Measurements from ENCODE around the gene ASB2.

The ASB2 gene

DNA sequence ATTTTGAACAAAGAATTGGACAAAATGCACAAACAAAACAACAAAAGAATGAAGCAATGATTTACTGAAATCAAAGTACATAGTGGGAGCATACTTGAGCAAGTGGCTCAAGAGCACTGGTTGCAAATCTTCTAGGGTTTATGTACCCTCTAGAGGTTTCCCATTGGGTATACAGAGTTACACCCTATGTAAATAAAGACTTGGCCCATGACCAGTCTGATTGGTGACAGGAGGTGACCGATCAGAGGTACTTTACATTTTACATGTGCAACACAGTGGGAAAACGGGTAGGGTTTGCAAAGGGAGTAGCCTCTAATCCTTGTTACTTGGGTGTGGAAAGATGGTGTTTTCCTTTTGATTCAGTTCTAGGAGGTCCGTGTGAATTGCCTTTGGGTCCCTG, 59.9 kb downstream of the ASB2 start:
- Histone ChIP-seq H3K27me3 (ENCODE audit: control insufficient read depth, insufficient read depth, low read length) (peaks cover under 1% of the 10 kb centered on the region), H3K9me3 (replicated peaks; ENCODE audit: low read length) (peaks cover 3% of the 10 kb centered on the region), H3K9ac (ENCODE audit: low read depth, low read length) (no peak overlapping the region), H3K36me3 (ENCODE audit: insufficient read depth, low read length) (no peaks in the 10 kb centered on the region), H3K4me2 (ENCODE audit: low read length) (no peak overlapping the region), H3K4me1 (ENCODE audit: control insufficient read depth, insufficient read depth, low read length) (no peaks in the 10 kb centered on the region), H3K4me3 (ENCODE audit: low read length) (no peak overlapping the region)

DNA sequence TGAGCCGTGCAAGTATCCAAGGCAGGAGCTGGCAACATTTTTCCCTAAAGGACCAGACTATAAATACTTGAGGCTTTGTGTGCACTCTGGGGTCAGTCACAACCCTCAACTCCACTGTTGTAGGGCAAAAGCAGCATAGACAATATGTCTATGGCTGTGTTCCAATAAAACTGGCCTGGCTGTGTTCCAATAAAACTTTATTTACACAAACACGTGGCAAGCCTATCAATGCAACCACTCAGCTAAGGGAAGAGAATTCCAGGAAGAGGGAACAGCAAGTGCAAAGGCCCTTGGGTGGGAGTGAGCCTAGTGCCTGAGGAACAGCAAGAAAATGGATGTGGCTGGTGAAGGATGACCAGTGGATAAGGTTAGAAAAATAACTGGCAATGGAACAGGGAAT, 60.6 kb downstream of the ASB2 start:
- Histone ChIP-seq H3K9me3 (replicated peaks; ENCODE audit: low read length) (peaks cover 3% of the 10 kb centered on the region), H3K36me3 (ENCODE audit: insufficient read depth, low read length) (no peaks in the 10 kb centered on the region), H3K27me3 (ENCODE audit: control insufficient read depth, insufficient read depth, low read length) (peaks cover 3% of the 10 kb centered on the region), H3K9ac (ENCODE audit: low read depth, low read length) (no peak overlapping the region), H3K4me2 (ENCODE audit: low read length) (no peak overlapping the region), H3K4me1 (ENCODE audit: control insufficient read depth, insufficient read depth, low read length) (no peaks in the 10 kb centered on the region), H3K4me3 (ENCODE audit: low read length) (no peak overlapping the region)

DNA sequence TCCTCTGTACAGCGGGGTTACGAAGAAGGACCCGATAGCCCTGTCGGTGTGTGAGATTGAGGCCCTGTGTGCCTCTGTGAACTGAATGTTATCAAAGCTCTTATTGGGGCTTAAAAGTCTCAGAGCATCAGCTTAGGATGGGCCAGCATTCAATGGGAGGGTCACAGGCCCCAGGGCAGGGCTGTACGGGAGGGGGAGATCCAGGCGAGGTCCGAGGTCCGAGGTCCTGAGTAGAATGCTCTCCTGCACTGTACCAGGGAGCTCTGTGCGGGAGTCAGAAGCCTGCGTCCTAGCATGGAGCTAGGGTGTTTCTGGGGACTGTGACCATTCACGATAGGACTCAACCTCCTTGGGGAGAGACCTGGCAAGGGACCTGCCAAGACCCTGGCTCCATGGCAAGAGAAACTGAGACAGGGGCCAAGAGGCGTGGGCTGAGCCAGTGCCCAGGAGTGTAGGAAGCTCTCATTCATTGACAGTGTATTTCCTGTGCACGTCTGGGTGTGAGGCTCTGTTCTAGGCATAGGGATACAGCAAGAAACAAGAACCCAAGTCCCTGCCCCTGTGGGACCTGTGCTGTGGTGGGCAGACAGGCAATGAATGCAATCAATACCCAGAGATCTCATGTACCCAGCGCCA, 61.2 kb downstream of the ASB2 start:
- H3K4me1 ChIP-seq (ENCODE audit: control insufficient read depth, insufficient read depth, low read length), result no peaks in the 10 kb centered on the region

DNA sequence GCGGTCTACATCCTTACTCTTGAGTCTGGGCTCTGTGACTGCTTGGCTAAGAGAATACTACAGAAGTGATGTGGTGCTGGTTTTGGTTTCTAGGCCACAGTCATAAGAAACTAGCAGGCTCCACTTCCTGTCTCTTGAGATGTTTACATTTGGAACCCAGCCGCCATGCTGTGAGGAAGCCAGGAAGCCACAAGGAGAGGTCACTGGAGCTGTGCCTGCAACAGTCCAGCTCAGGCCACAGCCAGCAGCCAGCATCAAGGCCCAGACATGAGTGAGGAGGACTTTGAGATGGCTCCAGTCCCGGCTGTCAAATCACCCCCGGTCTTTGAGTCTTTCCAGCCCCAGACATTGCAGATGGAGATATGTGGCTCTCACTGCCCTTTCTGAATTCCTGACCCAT, 62.1 kb downstream of the ASB2 start:
- no peak overlapping the region for H3K4me2 ChIP-seq (ENCODE audit: low read length)
- H3K9ac ChIP-seq (ENCODE audit: low read depth, low read length), result no peak overlapping the region
- no peaks in the 10 kb centered on the region for H3K36me3 ChIP-seq (ENCODE audit: insufficient read depth, low read length)
- H3K27me3 ChIP-seq (ENCODE audit: control insufficient read depth, insufficient read depth, low read length), result peaks cover 3% of the 10 kb centered on the region
- no peaks in the 10 kb centered on the region for H3K4me1 ChIP-seq (ENCODE audit: control insufficient read depth, insufficient read depth, low read length)
- H3K4me3 ChIP-seq (ENCODE audit: low read length), result no peak overlapping the region
- no peaks in the 10 kb centered on the region for H3K9me3 ChIP-seq (replicated peaks; ENCODE audit: low read length)

More for the DNA sequence above, 61.2 kb downstream of the ASB2 start:
- Histone ChIP-seq H3K9ac (ENCODE audit: low read depth, low read length) (no peak overlapping the region), H3K9me3 (replicated peaks; ENCODE audit: low read length) (peaks cover 3% of the 10 kb centered on the region), H3K4me2 (ENCODE audit: low read length) (no peak overlapping the region), H3K36me3 (ENCODE audit: insufficient read depth, low read length) (no peaks in the 10 kb centered on the region), H3K4me3 (ENCODE audit: low read length) (no peak overlapping the region), H3K27me3 (ENCODE audit: control insufficient read depth, insufficient read depth, low read length) (peaks cover 3% of the 10 kb centered on the region)

DNA sequence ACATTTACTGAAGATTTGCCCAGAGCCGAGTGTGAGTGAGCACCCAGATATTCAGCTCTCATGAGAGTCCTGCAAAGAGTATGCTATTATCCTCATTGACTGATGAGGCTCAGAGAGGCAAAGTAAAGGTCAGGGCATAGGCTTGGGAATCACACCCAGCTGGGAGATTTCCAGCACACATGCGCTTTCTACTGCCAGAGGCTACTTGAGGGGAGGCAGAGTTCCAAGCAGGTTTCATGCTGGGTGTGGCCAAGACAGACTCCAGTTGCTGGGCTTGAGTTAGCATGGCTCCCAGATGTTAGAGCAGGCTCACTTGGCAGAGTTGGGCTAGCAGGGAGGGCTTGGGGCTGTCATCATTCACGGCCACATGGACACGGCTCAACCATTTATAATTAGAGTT, 63.6 kb downstream of the ASB2 start:
- Histone ChIP-seq H3K9ac (ENCODE audit: low read depth, low read length) (no peak overlapping the region), H3K4me3 (ENCODE audit: low read length) (no peak overlapping the region), H3K4me1 (ENCODE audit: control insufficient read depth, insufficient read depth, low read length) (no peaks in the 10 kb centered on the region)

DNA sequence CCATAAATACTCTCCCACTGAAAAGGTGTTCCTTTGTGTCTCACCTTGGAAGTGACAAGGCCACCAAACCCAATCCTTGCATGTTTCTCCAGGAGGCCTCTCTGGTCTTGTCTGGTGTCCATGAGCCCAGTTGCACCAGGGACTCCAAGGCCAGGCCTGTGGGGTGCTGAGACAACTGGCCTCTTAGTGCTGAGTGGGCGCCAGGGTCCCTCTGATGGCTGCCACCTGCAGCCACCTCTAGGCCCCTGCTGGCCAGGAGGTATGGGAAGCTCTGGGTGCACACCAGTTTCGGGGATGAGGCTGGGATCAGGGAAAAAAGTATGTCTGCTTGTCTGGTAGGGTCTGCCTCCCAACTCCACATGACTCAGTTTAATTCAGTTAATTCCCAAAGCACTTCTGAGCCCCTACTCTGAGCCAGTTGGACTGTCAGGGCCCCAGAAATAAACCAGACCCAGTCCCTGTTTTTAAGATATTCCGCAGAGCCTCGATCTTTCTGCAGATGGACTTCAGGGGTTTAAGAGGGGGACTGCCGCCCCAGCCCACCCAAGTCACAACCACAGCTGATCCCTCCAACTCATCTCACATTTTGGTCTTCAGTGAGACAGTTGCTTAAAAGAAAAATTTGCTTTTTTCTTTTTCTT, 64.3 kb downstream of the ASB2 start:
- Histone ChIP-seq H3K4me2 (ENCODE audit: low read length) (no peak overlapping the region), H3K9ac (ENCODE audit: low read depth, low read length) (no peak overlapping the region), H3K4me3 (ENCODE audit: low read length) (no peak overlapping the region), H3K4me1 (ENCODE audit: control insufficient read depth, insufficient read depth, low read length) (no peaks in the 10 kb centered on the region), H3K9me3 (replicated peaks; ENCODE audit: low read length) (no peaks in the 10 kb centered on the region), H3K36me3 (ENCODE audit: insufficient read depth, low read length) (no peaks in the 10 kb centered on the region), H3K27me3 (ENCODE audit: control insufficient read depth, insufficient read depth, low read length) (peaks cover 3% of the 10 kb centered on the region)

More for the DNA sequence above, 63.6 kb downstream of the ASB2 start:
- no peak overlapping the region for H3K4me2 ChIP-seq (ENCODE audit: low read length)
- no peaks in the 10 kb centered on the region for H3K36me3 ChIP-seq (ENCODE audit: insufficient read depth, low read length)
- H3K27me3 ChIP-seq (ENCODE audit: control insufficient read depth, insufficient read depth, low read length), result peaks cover 3% of the 10 kb centered on the region
- no peaks in the 10 kb centered on the region for H3K9me3 ChIP-seq (replicated peaks; ENCODE audit: low read length)

DNA sequence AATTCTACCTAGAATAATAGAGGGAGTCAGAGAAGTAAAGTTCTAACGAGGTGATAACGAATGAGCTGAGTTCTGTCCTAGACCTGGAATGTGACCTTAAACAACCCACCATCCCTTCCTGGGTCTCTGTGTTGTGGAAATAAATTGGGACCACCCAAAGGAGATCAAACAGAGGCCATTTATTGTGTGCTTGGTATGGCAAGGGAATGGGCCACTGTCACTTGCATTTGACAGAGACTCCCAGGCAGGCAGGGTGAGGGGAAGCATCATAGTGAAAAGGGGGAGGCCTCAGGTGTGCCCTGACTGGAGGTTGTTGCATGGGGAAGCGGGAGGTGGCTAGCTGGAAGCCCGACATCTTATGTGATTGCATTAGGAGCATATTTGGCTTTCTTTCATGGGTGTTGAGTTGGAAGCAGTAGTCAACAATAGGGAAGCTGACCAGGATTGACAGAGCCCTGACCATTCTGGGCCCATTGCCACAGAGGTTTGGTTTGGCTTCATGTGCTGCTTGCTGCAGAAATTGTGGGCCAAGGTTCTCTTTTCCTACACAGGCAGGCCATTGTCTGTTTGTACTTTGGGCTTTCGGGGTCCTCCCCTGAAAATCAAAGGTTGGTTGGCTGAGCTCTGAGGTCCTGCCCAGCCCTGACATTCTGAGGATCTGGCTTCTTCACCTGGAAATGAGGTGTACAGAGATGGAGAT, 66.8 kb downstream of the ASB2 start:
- Histone ChIP-seq H3K4me3 (ENCODE audit: low read length) (no peak overlapping the region), H3K4me1 (ENCODE audit: control insufficient read depth, insufficient read depth, low read length) (no peaks in the 10 kb centered on the region), H3K36me3 (ENCODE audit: insufficient read depth, low read length) (no peaks in the 10 kb centered on the region), H3K4me2 (ENCODE audit: low read length) (no peak overlapping the region), H3K9ac (ENCODE audit: low read depth, low read length) (no peak overlapping the region), H3K27me3 (ENCODE audit: control insufficient read depth, insufficient read depth, low read length) (peaks cover 3% of the 10 kb centered on the region), H3K9me3 (replicated peaks; ENCODE audit: low read length) (no peaks in the 10 kb centered on the region)

DNA sequence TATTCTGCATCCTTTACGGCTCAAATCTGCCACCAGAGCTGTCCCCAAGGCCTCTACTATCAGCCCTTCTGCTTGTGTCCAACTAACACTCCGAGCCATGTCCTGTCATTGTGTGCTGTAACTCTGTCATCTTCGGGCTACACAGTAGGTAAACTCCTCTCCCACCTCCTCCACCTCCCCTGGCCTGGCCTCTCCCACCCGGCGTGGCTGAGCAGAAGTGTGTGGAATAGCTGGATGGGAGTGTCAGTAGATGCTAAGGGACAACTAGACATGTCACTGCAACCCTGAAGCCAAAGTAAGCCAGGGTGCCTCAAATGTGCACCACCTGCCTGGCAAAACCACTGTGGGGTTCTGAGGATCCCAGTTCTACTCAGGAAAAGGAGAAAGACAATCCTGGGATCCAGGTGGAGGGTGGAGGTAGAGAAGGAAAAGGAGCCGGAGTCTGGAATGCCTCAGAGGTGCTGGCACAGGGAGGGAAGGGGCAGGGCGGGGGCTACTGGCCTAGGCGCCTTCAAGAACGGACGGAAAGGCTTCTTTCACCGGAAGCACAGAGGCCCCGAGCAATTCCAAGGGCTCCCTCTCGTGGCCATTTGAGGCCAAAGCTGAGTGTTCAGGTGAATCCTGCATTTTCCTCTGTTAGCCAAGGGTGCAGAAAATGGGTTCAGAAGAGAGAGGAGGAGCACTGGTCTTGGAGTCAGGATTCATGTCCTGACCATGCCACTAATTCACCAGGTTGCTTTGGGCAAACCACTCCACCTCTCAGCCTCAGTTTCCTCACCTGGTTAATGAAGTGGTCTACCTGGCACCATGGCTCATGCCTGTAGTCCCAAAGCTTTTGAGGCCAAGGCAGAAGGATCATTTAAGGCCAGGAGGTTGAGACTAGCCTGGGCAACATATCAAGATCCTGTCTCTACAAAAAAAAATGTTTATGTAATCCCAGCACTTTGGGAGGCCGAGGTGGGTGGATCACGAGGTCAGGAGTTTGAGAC, 69.7 kb downstream of the ASB2 start:
- no peaks in the 10 kb centered on the region for H3K36me3 ChIP-seq (ENCODE audit: insufficient read depth, low read length)
- no peaks in the 10 kb centered on the region for H3K4me1 ChIP-seq (ENCODE audit: control insufficient read depth, insufficient read depth, low read length)
- peaks cover 3% of the 10 kb centered on the region for H3K27me3 ChIP-seq (ENCODE audit: control insufficient read depth, insufficient read depth, low read length)
- no peak overlapping the region for H3K4me3 ChIP-seq (ENCODE audit: low read length)
- no peak overlapping the region for H3K4me2 ChIP-seq (ENCODE audit: low read length)
- H3K9me3 ChIP-seq (replicated peaks; ENCODE audit: low read length), result no peaks in the 10 kb centered on the region
- no peak overlapping the region for H3K9ac ChIP-seq (ENCODE audit: low read depth, low read length)

DNA sequence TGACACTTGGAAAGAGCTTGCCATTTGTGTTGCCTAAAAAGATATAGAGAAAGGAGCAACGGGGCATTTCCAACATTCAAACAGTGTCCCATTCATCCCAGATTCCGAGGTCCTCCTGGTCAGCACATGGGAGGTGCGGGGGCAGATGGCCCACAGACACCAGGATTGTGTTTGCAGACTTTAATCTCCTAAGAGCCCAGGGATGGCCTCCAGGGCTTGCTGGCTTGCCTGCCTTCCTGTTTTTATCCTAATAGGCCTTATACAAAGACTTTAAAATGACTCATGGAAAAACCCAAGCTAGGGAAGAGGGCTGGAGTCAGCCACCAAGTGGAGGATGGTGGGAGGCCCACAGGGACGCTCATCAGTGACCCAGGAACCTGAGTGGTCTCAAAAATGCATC, 70.7 kb downstream of the ASB2 start:
- Histone ChIP-seq H3K27me3 (ENCODE audit: control insufficient read depth, insufficient read depth, low read length) (no peaks in the 10 kb centered on the region), H3K36me3 (ENCODE audit: insufficient read depth, low read length) (no peaks in the 10 kb centered on the region), H3K9ac (ENCODE audit: low read depth, low read length) (no peak overlapping the region), H3K9me3 (replicated peaks; ENCODE audit: low read length) (no peaks in the 10 kb centered on the region), H3K4me2 (ENCODE audit: low read length) (no peak overlapping the region), H3K4me1 (ENCODE audit: control insufficient read depth, insufficient read depth, low read length) (no peaks in the 10 kb centered on the region), H3K4me3 (ENCODE audit: low read length) (no peak overlapping the region)

DNA sequence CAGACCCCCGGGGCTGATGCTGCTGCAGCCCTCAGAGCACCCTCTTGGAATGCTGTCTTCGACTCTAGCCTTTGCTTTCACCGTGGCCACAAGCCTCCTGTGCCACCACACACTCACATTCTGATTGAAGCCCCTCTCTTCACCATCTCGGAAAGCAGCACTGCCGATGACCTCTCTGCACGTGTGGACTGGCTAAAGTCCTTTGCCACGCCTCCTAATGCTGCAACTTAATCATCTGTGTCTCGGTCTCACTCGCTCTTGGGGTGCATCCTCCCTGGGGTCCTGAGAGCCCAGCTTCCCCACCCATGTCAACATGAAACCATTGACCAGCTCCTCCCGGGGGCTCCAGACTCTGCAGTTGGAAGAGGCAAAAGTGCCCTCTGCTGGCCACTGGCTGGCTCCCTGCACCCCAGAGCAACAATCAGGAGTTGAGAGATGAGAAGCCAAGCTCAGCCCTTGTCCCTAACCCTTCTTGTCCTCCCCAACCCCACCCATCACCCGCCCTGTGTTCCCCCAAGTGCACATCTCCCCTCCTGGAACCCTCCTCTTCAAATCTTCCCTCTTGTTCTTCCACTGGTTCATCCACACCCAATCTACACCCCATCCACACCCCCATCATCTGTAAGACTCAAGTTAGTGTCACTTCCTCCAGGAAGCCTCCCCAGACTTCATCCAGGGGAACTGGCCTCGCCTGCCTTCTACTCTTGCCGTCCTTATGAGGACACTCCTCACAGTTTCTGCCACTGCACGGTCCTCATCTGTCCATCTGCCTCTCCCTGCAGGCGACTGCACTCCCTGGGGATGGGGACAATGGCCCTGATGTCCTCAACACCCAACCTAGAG, 72.8 kb downstream of the ASB2 start:
- no peak overlapping the region for H3K9ac ChIP-seq (ENCODE audit: low read depth, low read length)
- H3K4me1 ChIP-seq (ENCODE audit: control insufficient read depth, insufficient read depth, low read length), result no peaks in the 10 kb centered on the region
- H3K9me3 ChIP-seq (replicated peaks; ENCODE audit: low read length), result no peaks in the 10 kb centered on the region
- H3K4me3 ChIP-seq (ENCODE audit: low read length), result no peak overlapping the region
- no peaks in the 10 kb centered on the region for H3K36me3 ChIP-seq (ENCODE audit: insufficient read depth, low read length)
- H3K4me2 ChIP-seq (ENCODE audit: low read length), result no peak overlapping the region
- no peaks in the 10 kb centered on the region for H3K27me3 ChIP-seq (ENCODE audit: control insufficient read depth, insufficient read depth, low read length)

Measured in skeletal muscle satellite cell (primary cell).